Measurements from ENCODE around the gene ERGIC1. TPM values are rescaled to one million over a fixed set of nuclear protein-coding genes. Genes with fewer than 3 reads are reported as not detected.

Gene ERGIC1
- total RNA-seq, 1 donor: 109 TPM

DNA sequence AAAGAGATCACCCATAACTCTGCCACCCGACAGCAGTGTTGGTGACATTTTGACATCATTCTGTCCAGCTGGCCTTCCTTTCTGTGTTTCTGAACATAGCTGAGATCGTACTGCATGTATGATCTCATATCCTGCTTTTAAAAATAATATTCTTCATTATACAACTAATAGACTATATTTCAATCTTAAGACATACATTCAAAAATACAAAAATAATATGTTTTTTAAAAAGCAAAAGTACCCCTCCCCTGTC, 77.5 kb downstream of the ERGIC1 start:
- Histone ChIP-seq H3K9me3 (ENCODE audit: low read depth, low read length) (no peaks in the 10 kb centered on the region), H2AFZ (ENCODE audit: low read length) (no peak overlapping the region), H3K27me3 (ENCODE audit: insufficient read depth, low read length) (no peaks in the 10 kb centered on the region), H3K4me1 (ENCODE audit: insufficient read depth, low read length) (peaks cover 16% of the 10 kb centered on the region), H3K4me2 (ENCODE audit: insufficient read depth, low read length) (peak overlapping the region; percentile 28), H3K36me3 (ENCODE audit: insufficient read depth, low read length) (peaks cover 42% of the 10 kb centered on the region), H3K79me2 (ENCODE audit: insufficient read depth, low read length) (no peaks in the 10 kb centered on the region), H3K27ac (ENCODE audit: low read depth, low read length) (peak overlapping the region; percentile 97), H4K20me1 (ENCODE audit: insufficient read depth, low read length) (no peaks in the 10 kb centered on the region), H3K4me3 (ENCODE audit: insufficient read depth, low read length) (no peak overlapping the region)
- DNase-seq (ENCODE audit: insufficient read length, low spot score, missing footprints): no peak
- TF ChIP-seq, protein P1, sequence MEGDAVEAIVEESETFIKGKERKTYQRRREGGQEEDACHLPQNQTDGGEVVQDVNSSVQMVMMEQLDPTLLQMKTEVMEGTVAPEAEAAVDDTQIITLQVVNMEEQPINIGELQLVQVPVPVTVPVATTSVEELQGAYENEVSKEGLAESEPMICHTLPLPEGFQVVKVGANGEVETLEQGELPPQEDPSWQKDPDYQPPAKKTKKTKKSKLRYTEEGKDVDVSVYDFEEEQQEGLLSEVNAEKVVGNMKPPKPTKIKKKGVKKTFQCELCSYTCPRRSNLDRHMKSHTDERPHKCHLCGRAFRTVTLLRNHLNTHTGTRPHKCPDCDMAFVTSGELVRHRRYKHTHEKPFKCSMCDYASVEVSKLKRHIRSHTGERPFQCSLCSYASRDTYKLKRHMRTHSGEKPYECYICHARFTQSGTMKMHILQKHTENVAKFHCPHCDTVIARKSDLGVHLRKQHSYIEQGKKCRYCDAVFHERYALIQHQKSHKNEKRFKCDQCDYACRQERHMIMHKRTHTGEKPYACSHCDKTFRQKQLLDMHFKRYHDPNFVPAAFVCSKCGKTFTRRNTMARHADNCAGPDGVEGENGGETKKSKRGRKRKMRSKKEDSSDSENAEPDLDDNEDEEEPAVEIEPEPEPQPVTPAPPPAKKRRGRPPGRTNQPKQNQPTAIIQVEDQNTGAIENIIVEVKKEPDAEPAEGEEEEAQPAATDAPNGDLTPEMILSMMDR (IDR thresholded peaks at IDR 0.05; ENCODE audit: extremely low read depth, low read depth, low read length): no peak

DNA sequence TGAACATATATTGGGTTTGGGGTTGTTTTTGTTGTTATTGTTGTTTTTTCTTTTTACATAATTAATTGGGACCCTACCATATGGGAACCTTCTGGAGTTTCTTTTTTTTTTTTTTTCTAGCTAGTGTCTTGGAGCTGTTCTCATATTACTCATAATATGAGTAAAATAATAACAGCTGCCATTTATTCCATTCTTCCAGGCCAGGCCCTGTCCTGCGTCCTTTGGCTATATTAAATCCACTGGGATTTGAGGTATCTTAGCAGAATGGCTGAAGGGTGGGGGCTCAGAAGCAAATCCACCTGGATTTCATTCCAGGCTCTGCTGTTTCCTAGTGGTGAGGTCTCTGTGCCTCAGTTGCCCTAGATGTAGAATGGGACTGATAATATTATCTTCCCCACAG, 77.9 kb downstream of the ERGIC1 start:
- Histone ChIP-seq H3K27me3 (ENCODE audit: insufficient read depth, low read length) (no peaks in the 10 kb centered on the region), H4K20me1 (ENCODE audit: insufficient read depth, low read length) (no peaks in the 10 kb centered on the region), H3K4me1 (ENCODE audit: insufficient read depth, low read length) (peaks cover 14% of the 10 kb centered on the region), H2AFZ (ENCODE audit: low read length) (no peak overlapping the region), H3K36me3 (ENCODE audit: insufficient read depth, low read length) (peaks cover 45% of the 10 kb centered on the region), H3K27ac (ENCODE audit: low read depth, low read length) (peak overlapping the region; percentile 97), H3K4me3 (ENCODE audit: insufficient read depth, low read length) (no peak overlapping the region), H3K79me2 (ENCODE audit: insufficient read depth, low read length) (no peaks in the 10 kb centered on the region), H3K4me2 (ENCODE audit: insufficient read depth, low read length) (no peak overlapping the region), H3K9me3 (ENCODE audit: low read depth, low read length) (no peaks in the 10 kb centered on the region)
- DNase-seq (ENCODE audit: insufficient read length, low spot score, missing footprints): no peak
- TF ChIP-seq, protein P1 (IDR thresholded peaks at IDR 0.05; ENCODE audit: extremely low read depth, low read depth, low read length): no peak

DNA sequence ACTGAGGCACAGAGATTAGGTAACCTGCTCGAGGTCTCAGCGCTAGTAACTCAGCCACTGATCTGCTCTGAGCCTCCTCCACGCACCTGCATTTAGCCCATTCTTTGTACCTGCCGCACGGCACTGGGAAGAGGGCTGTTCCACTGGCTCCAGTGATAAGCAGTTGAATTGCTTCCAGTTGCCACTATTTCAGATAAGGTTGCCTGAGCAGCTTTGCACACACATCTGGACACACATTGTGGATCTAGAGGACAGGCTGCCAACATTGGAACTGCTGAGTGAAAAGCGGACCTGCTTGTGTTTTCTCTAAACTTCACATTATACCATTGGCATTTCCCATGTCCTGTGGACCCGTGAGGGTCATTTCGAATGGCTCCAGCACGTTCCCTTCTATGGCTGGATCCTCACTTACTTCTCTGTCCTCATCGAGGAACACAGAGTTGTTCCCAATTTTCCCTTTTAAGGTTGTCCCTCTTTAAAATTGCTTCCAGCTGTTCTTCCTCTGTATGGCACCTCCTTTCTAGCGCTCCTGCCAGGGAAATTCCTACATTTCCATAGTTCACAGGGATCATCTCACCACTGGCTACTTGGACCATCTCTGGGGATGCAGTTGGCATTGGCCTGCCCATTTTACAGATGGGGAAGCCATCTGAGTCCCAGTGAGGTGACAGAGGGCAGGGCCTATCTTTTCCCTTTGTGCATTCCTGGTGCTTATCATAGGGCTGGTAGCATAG, 79.2 kb downstream of the ERGIC1 start:
- Histone ChIP-seq H4K20me1 (ENCODE audit: insufficient read depth, low read length) (no peaks in the 10 kb centered on the region), H3K27ac (ENCODE audit: low read depth, low read length) (peak overlapping the region; percentile 21), H3K9me3 (ENCODE audit: low read depth, low read length) (no peaks in the 10 kb centered on the region), H3K4me1 (ENCODE audit: insufficient read depth, low read length) (peaks cover 14% of the 10 kb centered on the region), H3K4me3 (ENCODE audit: insufficient read depth, low read length) (no peak overlapping the region), H3K36me3 (ENCODE audit: insufficient read depth, low read length) (peaks cover 54% of the 10 kb centered on the region), H3K4me2 (ENCODE audit: insufficient read depth, low read length) (no peak overlapping the region), H2AFZ (ENCODE audit: low read length) (no peak overlapping the region), H3K79me2 (ENCODE audit: insufficient read depth, low read length) (no peaks in the 10 kb centered on the region), H3K27me3 (ENCODE audit: insufficient read depth, low read length) (no peaks in the 10 kb centered on the region)
- no peak for DNase-seq (ENCODE audit: insufficient read length, low spot score, missing footprints)
- TF ChIP-seq, protein P1 (IDR thresholded peaks at IDR 0.05; ENCODE audit: extremely low read depth, low read depth, low read length): no peak

- no peaks in the 10 kb centered on the region for H3K27me3 ChIP-seq (ENCODE audit: insufficient read depth, low read length)
- TF ChIP-seq, protein P1 (IDR thresholded peaks at IDR 0.05; ENCODE audit: extremely low read depth, low read depth, low read length): no peak
- H3K4me3 ChIP-seq (ENCODE audit: insufficient read depth, low read length): no peak overlapping the region
- no peaks in the 10 kb centered on the region for H4K20me1 ChIP-seq (ENCODE audit: insufficient read depth, low read length)
- no peak overlapping the region for H3K4me2 ChIP-seq (ENCODE audit: insufficient read depth, low read length)
- H3K9me3 ChIP-seq (ENCODE audit: low read depth, low read length): no peaks in the 10 kb centered on the region
- no peak overlapping the region for H2AFZ ChIP-seq (ENCODE audit: low read length)
- no peak overlapping the region for H3K27ac ChIP-seq (ENCODE audit: low read depth, low read length)
- H3K4me1 ChIP-seq (ENCODE audit: insufficient read depth, low read length): peaks cover 21% of the 10 kb centered on the region
- no peak for DNase-seq (ENCODE audit: insufficient read length, low spot score, missing footprints)
- H3K36me3 ChIP-seq (ENCODE audit: insufficient read depth, low read length): peaks cover 61% of the 10 kb centered on the region
- no peaks in the 10 kb centered on the region for H3K79me2 ChIP-seq (ENCODE audit: insufficient read depth, low read length)
Measured at GRCh38 chr5:172915514-172915913, 81.5 kb downstream of the ERGIC1 start.

All from osteoblast (primary cell).